GM12878 (cell line): ENCODE measurements around the gene SYNJ2. TPM values are rescaled to one million over a fixed set of nuclear protein-coding genes. Genes with fewer than 3 reads are reported as not detected.

Source experiments
- ASH2L ChIP-seq: fragments of 300-600, 200-600 bp; sonication (generic); IDR thresholded peaks from 2 replicates; pipeline ENCODE4 v1.6.1; 2017; ENCODE audit warnings: low read depth, mild to moderate bottlenecking, borderline replicate concordance
- CBX3 ChIP-seq: fragments of 200-600 bp; sonication (generic); IDR thresholded peaks from 2 replicates; pipeline ENCODE4 v1.6.1; 2016; ENCODE audit warnings: low read depth, borderline replicate concordance
- DPF2 ChIP-seq: fragments of 450-650 bp; IDR thresholded peaks from 2 replicates; pipeline ENCODE4 v1.6.1; 2017; ENCODE audit warnings: mild to moderate bottlenecking
- EED ChIP-seq: sonication (generic); IDR thresholded peaks from 2 replicates; pipeline ENCODE4 v1.6.1; 2016; ENCODE audit warnings: antibody characterized with exemption, low read depth
- HCFC1 ChIP-seq: fragments of 150-350 bp; IDR thresholded peaks from 2 replicates; pipeline ENCODE4 v1.6.1; 2014; ENCODE audit warnings: low read length
- KLF5 ChIP-seq: fragments of 450-650 bp; IDR thresholded peaks from 2 replicates; pipeline ENCODE4 v1.6.1; 2014; ENCODE audit warnings: mild to moderate bottlenecking; ENCODE audit not compliant: partially characterized antibody
- LARP7 ChIP-seq: fragments of 450-650 bp; IDR thresholded peaks from 2 replicates; pipeline ENCODE4 v1.6.1; 2017; ENCODE audit warnings: mild to moderate bottlenecking
- MTA2 ChIP-seq: fragments of 450-650 bp; IDR thresholded peaks from 2 replicates; pipeline ENCODE4 v1.6.1; 2016; ENCODE audit warnings: low read depth, mild to moderate bottlenecking, moderate library complexity
- MXI1 ChIP-seq: fragments of 150-350 bp; IDR thresholded peaks from 2 replicates; pipeline ENCODE4 v1.6.1; 2011; ENCODE audit warnings: low read depth, mild to moderate bottlenecking, inconsistent platforms, low read length, improper control_type of control experiment
- NFIC ChIP-seq: IDR thresholded peaks from 2 replicates; pipeline ENCODE4 v1.6.1; 2012; ENCODE audit warnings: low read depth, mild to moderate bottlenecking, inconsistent platforms, low read length, moderate library complexity
- NFYA ChIP-seq: IDR thresholded peaks from 2 replicates; pipeline ENCODE4 v1.6.1; 2011; ENCODE audit warnings: low read depth, mild to moderate bottlenecking, low read length, improper control_type of control experiment, borderline replicate concordance
- NFYB ChIP-seq: IDR thresholded peaks from 2 replicates; pipeline ENCODE4 v1.6.1; 2011; ENCODE audit warnings: low read depth, mild to moderate bottlenecking, low read length, improper control_type of control experiment, moderate library complexity; ENCODE audit not compliant: insufficient read depth
- NR2C1 ChIP-seq: fragments of 450-650 bp; IDR thresholded peaks from 2 replicates; pipeline ENCODE4 v1.6.1; 2017; ENCODE audit warnings: antibody characterized with exemption, mild to moderate bottlenecking, moderate library complexity
- PAX5 ChIP-seq: IDR thresholded peaks from 2 replicates; pipeline ENCODE4 v1.6.1; 2011; ENCODE audit warnings: low read depth, low read length, borderline replicate concordance
- POLR2A ChIP-seq: IDR thresholded peaks from 2 replicates; pipeline ENCODE4 v1.6.1; 2011; ENCODE audit warnings: low read depth, mild to moderate bottlenecking, low read length
- POU2F2 ChIP-seq: IDR thresholded peaks from 3 replicates; pipeline ENCODE4 v1.6.1; 2011; ENCODE audit warnings: low read depth, mild to moderate bottlenecking, low read length, borderline replicate concordance
- RAD51 ChIP-seq: fragments of 450-650 bp; IDR thresholded peaks from 2 replicates; pipeline ENCODE4 v1.6.1; 2016; ENCODE audit warnings: moderate library complexity, mild to moderate bottlenecking, inconsistent platforms
- RFX5 ChIP-seq: IDR thresholded peaks from 2 replicates; pipeline ENCODE4 v1.6.1; 2011; ENCODE audit warnings: low read depth, low read length, improper control_type of control experiment
- RUNX3 ChIP-seq: IDR thresholded peaks from 2 replicates; pipeline ENCODE4 v1.6.1; 2012; ENCODE audit warnings: low read length, inconsistent platforms
- SIX5 ChIP-seq: IDR thresholded peaks from 2 replicates; pipeline ENCODE4 v1.6.1; 2011; ENCODE audit warnings: mild to moderate bottlenecking, low read depth, low read length, moderate library complexity; ENCODE audit not compliant: severe bottlenecking
- SMARCA5 ChIP-seq: fragments of 450-650 bp; IDR thresholded peaks from 2 replicates; pipeline ENCODE4 v1.6.1; 2017; ENCODE audit warnings: mild to moderate bottlenecking
- SREBF1 ChIP-seq: IDR thresholded peaks from 2 replicates; pipeline ENCODE4 v1.6.1; 2012; ENCODE audit warnings: mild to moderate bottlenecking, low read length
- SRF ChIP-seq, 2 experiments: IDR thresholded peaks; 2 replicates each; pipeline ENCODE4 v1.6.1; 2011; ENCODE audit warnings: low read depth in 2 of 2, low read length in 2 of 2, mild to moderate bottlenecking in 1 of 2, moderate library complexity in 1 of 2
- STAT1 ChIP-seq: fragments of 450-650 bp; conservative IDR thresholded peaks from 2 replicates; pipeline ENCODE4 v1.6.1; 2014; ENCODE audit warnings: antibody characterized with exemption, mild to moderate bottlenecking
- SUPT20H ChIP-seq: IDR thresholded peaks from 2 replicates; pipeline ENCODE4 v1.6.1; 2011; ENCODE audit warnings: low read depth, mild to moderate bottlenecking, low read length, moderate library complexity, borderline replicate concordance; ENCODE audit not compliant: control insufficient read depth
- YY1 ChIP-seq: IDR thresholded peaks from 2 replicates; pipeline ENCODE4 v1.6.1; 2011; ENCODE audit warnings: low read depth, mild to moderate bottlenecking, low read length
- ZNF24 ChIP-seq: fragments of 450-650 bp; IDR thresholded peaks from 2 replicates; pipeline ENCODE4 v1.6.1; 2017; ENCODE audit warnings: antibody characterized with exemption, mild to moderate bottlenecking
- ZSCAN29 ChIP-seq: fragments of 450-650 bp; IDR thresholded peaks from 2 replicates; pipeline ENCODE4 v1.6.1; 2017; ENCODE audit warnings: mild to moderate bottlenecking, moderate library complexity
- polyA plus RNA-seq, 11 experiments: library from polyadenylated mRNA; depleted of rRNA in 4 of 11; unstranded in 6 of 11; stranded (reverse) in 5 of 11; fragments of >200 nt; fragmentation: Nextera tagmentation in 4 of 11; fragmentation: Illumina TruSeq in 1 of 11; extraction: Ambion mirVana in 4 of 11; extraction: Trizol in 1 of 11; gene quantifications; 1 replicate in 1 of 11; 2 replicates in 10 of 11; pipeline versions ENCODE4 v1.2.1 to v1.2.3, GENCODE V29; 2011 to 2016; ENCODE audit warnings: inconsistent platforms in 2 of 11, missing spikeins in 2 of 11, low read depth in 1 of 11
- total RNA-seq, 4 experiments: library from RNA; depleted of rRNA in 3 of 4; stranded (reverse); fragments of >200 nt in 3 of 4; fragmentation: Illumina TruSeq in 1 of 4; extraction: Trizol in 1 of 4; gene quantifications; 2 replicates each; pipeline versions ENCODE4 v1.2.1 to v1.2.3, GENCODE V29; 2013 to 2021
- TF ChIP-seq, protein P1 (sequence below): IDR thresholded peaks from 2 replicates; pipeline ENCODE4 v1.6.1; 2012; ENCODE audit warnings: low read depth, low read length, improper control_type of control experiment
- TF ChIP-seq, protein P2 (sequence below): fragments of 450-650 bp; IDR thresholded peaks from 2 replicates; pipeline ENCODE4 v1.6.1; 2017; ENCODE audit warnings: mild to moderate bottlenecking, moderate library complexity

SYNJ2 gene
- total and polyA plus RNA-seq, 10 of the 15 experiments (the other 5 are each of a cell fraction or from before 2014, with no cell fraction given), result 0.11 to 1.8 (median 0.57) TPM

DNA sequence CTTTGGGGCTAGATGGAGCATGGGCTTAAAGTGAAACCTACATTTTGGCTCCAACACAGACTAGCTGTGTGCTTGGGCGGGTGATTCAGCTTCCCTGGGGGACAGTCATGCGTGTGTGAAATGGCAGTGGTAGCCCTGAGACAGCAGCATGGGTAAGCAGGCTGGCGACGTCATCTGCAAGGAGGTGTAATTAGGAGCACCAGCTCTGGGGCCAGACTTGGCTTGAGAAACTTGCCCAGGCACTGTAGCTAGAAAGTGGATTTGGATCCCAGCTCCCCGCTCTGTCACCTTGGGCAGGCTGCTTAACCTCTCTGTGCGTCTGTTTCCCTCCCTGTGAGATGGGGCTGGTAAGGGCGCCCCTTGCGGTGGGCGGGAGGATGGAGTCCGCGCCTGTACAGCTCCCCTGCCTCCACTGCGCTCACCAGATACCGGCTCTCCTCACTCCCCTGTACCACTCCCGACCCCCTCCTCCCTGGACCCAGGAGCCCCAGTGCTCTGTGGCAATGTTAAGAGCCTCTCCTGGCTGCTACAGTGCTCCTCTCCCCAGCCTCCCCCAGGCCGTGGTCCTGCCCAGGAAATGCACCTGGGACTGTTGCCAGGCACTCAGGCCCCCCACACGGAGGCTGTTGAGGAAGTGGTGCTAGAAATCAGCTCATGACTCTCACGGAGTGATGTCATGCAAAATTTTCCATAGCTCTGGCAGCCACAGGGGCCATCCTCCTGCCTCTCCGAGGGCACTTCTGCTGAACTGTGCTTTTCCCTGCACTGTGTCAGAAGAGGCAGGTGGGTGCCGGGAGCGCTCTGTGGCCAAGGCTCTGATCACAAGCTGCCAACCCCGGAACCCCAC lies 44.6 kb downstream of the SYNJ2 start (continued):
- TF ChIP-seq MTA2 (peak; percentile 25; the same call in 1 of the 2 replicates), POU2F2 (no peak), SMARCA5 (peak; percentile 98), POLR2A (no peak; the same call in 1 of the 2 replicates), SRF (IDR thresholded peaks at IDR 0.05; ENCODE audit: low read depth in 2 of 2, low read length in 2 of 2) (no peak), PAX5 (peak; percentile 17; the same call in 1 of the 2 replicates), CBX3 (no peak), KLF5 (no peak), NFYB (no peak), ZSCAN29 (no peak), YY1 (peak; percentile 46; the same call in 1 of the 2 replicates), NFYA (no peak), ASH2L (no peak), ZNF24 (no peak), NR2C1 (no peak), EED (no peak), MXI1 (no peak), DPF2 (0 out of 2 replicates have a peak, but pooled peaks have one; percentile 37), RAD51 (no peak), RUNX3 (no peak; the same call in 1 of the 2 replicates), SUPT20H (no peak), SIX5 (no peak), RFX5 (no peak), STAT1 (0 out of 2 replicates have a peak, but pooled peaks have one; percentile 33), LARP7 (no peak), HCFC1 (no peak), SREBF1 (no peak), NFIC (no peak)
- TF ChIP-seq, protein P1, sequence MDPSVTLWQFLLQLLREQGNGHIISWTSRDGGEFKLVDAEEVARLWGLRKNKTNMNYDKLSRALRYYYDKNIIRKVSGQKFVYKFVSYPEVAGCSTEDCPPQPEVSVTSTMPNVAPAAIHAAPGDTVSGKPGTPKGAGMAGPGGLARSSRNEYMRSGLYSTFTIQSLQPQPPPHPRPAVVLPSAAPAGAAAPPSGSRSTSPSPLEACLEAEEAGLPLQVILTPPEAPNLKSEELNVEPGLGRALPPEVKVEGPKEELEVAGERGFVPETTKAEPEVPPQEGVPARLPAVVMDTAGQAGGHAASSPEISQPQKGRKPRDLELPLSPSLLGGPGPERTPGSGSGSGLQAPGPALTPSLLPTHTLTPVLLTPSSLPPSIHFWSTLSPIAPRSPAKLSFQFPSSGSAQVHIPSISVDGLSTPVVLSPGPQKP, result no peak
- TF ChIP-seq, protein P2, sequence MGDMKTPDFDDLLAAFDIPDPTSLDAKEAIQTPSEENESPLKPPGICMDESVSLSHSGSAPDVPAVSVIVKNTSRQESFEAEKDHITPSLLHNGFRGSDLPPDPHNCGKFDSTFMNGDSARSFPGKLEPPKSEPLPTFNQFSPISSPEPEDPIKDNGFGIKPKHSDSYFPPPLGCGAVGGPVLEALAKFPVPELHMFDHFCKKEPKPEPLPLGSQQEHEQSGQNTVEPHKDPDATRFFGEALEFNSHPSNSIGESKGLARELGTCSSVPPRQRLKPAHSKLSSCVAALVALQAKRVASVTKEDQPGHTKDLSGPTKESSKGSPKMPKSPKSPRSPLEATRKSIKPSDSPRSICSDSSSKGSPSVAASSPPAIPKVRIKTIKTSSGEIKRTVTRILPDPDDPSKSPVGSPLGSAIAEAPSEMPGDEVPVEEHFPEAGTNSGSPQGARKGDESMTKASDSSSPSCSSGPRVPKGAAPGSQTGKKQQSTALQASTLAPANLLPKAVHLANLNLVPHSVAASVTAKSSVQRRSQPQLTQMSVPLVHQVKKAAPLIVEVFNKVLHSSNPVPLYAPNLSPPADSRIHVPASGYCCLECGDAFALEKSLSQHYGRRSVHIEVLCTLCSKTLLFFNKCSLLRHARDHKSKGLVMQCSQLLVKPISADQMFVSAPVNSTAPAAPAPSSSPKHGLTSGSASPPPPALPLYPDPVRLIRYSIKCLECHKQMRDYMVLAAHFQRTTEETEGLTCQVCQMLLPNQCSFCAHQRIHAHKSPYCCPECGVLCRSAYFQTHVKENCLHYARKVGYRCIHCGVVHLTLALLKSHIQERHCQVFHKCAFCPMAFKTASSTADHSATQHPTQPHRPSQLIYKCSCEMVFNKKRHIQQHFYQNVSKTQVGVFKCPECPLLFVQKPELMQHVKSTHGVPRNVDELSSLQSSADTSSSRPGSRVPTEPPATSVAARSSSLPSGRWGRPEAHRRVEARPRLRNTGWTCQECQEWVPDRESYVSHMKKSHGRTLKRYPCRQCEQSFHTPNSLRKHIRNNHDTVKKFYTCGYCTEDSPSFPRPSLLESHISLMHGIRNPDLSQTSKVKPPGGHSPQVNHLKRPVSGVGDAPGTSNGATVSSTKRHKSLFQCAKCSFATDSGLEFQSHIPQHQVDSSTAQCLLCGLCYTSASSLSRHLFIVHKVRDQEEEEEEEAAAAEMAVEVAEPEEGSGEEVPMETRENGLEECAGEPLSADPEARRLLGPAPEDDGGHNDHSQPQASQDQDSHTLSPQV, result no peak
